ENCODE data around the gene ANKFN1.

The ANKFN1 gene

GRCh38 chr17:56182081-56182480 lies 28.8 kb downstream of the ANKFN1 start:
- TF ChIP-seq GATA2 (IDR thresholded peaks at IDR 0.05; ENCODE audit: low read depth, low read length) (no peak), GATA3 (IDR thresholded peaks at IDR 0.05; ENCODE audit: low read depth, low read length) (no peak)

- TF ChIP-seq GATA3 (IDR thresholded peaks at IDR 0.05; ENCODE audit: low read depth, low read length) (no peak), GATA2 (IDR thresholded peaks at IDR 0.05; ENCODE audit: low read depth, low read length) (no peak)
These were observed 31.4 kb downstream of the ANKFN1 start for GRCh38 chr17:56184650-56185049.

GRCh38 chr17:56185491-56186221 lies 32.4 kb downstream of the ANKFN1 start:
- no peak for TF ChIP-seq GATA3 (IDR thresholded peaks at IDR 0.05; ENCODE audit: low read depth, low read length)
- TF ChIP-seq GATA2 (IDR thresholded peaks at IDR 0.05; ENCODE audit: low read depth, low read length), result no peak

- no peak for TF ChIP-seq GATA3 (IDR thresholded peaks at IDR 0.05; ENCODE audit: low read depth, low read length)
- TF ChIP-seq GATA2 (IDR thresholded peaks at IDR 0.05; ENCODE audit: low read depth, low read length), result no peak
These were observed 33.0 kb downstream of the ANKFN1 start for GRCh38 chr17:56186222-56186786.

- TF ChIP-seq GATA3 (IDR thresholded peaks at IDR 0.05; ENCODE audit: low read depth, low read length) (no peak), GATA2 (IDR thresholded peaks at IDR 0.05; ENCODE audit: low read depth, low read length) (no peak)
These were observed 50.2 kb downstream of the ANKFN1 start for GRCh38 chr17:56203430-56203829.

GRCh38 chr17:56206351-56206750 lies 53.1 kb downstream of the ANKFN1 start:
- TF ChIP-seq GATA3 (IDR thresholded peaks at IDR 0.05; ENCODE audit: low read depth, low read length) (no peak), GATA2 (IDR thresholded peaks at IDR 0.05; ENCODE audit: low read depth, low read length) (no peak)

GRCh38 chr17:56213031-56213430 lies 59.8 kb downstream of the ANKFN1 start:
- TF ChIP-seq GATA3 (IDR thresholded peaks at IDR 0.05; ENCODE audit: low read depth, low read length), result no peak

DNA sequence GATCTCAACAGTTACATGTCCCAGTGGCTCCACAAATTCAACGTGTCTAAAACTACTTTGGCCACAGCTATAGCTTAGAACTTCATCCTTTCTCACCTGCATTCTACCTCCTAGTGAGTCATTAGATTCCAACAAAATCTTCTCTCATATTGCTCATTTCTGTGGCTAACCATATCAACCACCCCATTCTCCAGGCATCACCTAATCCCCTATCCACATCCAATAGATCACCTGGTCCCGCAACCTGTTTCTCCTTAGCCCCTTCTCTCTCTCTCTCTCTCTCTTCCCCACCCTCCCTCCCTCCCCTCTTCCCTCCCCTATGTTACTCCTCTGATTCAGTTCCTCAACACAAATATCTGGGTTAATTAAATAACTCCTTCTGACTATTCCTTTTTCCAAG lies 64.6 kb downstream of the ANKFN1 start:
- TF ChIP-seq GATA2 (IDR thresholded peaks at IDR 0.05; ENCODE audit: low read depth, low read length), result no peak
- TF ChIP-seq GATA3 (IDR thresholded peaks at IDR 0.05; ENCODE audit: low read depth, low read length), result no peak

- TF ChIP-seq GATA3 (IDR thresholded peaks at IDR 0.05; ENCODE audit: low read depth, low read length) (no peak), GATA2 (IDR thresholded peaks at IDR 0.05; ENCODE audit: low read depth, low read length) (no peak)
These were observed 69.0 kb downstream of the ANKFN1 start for GRCh38 chr17:56222255-56222654.

- TF ChIP-seq GATA3 (IDR thresholded peaks at IDR 0.05; ENCODE audit: low read depth, low read length) (no peak), GATA2 (IDR thresholded peaks at IDR 0.05; ENCODE audit: low read depth, low read length) (no peak)
These were observed 77.4 kb downstream of the ANKFN1 start for GRCh38 chr17:56230660-56231059.

DNA sequence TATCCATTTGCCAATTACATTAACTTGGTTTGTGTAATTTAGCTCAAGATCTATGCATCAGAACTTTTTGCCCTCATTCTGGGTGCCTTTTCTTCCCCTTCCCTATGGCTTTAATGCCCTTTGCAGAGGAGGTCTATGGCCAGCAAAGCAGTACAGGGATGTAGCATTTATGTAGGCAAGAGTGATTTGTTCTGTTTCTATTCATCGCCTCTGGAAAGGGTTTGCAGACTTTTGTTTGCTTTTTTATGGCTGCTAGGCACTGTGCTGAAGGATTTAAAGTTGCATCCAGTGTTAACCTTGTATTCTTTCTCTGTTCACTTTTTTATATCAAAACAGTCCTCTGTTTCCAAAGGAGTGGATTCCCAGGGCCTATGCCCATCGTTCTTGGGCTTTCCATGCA lies 78.0 kb downstream of the ANKFN1 start:
- TF ChIP-seq GATA3 (IDR thresholded peaks at IDR 0.05; ENCODE audit: low read depth, low read length), result no peak
- TF ChIP-seq GATA2 (IDR thresholded peaks at IDR 0.05; ENCODE audit: low read depth, low read length), result no peak

DNA sequence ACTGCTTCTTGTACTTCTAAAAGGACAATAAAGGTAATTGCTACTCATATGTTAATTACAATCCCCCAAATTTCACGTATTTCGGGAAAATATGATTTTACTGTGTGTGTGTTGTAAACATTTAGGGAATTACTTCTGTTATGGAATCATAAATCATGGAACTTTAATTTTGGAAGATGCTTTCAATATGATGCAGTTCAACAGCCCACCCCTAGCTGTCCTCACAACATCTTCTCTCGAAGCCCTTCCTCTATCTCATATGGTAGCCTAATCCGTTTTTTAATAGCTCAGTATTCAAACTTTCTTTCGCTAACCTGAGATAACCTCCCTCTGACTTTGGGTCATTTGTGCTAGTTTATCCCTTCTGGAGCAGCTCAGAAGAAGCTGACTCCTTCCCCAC lies 78.4 kb downstream of the ANKFN1 start:
- no peak for TF ChIP-seq GATA2 (IDR thresholded peaks at IDR 0.05; ENCODE audit: low read depth, low read length)
- TF ChIP-seq GATA3 (IDR thresholded peaks at IDR 0.05; ENCODE audit: low read depth, low read length), result no peak

- TF ChIP-seq GATA3 (IDR thresholded peaks at IDR 0.05; ENCODE audit: low read depth, low read length), result no peak
- TF ChIP-seq GATA2 (IDR thresholded peaks at IDR 0.05; ENCODE audit: low read depth, low read length), result no peak
These were observed 91.1 kb downstream of the ANKFN1 start for GRCh38 chr17:56244268-56244890.

GRCh38 chr17:56247816-56248215 lies 94.5 kb downstream of the ANKFN1 start:
- TF ChIP-seq GATA2 (IDR thresholded peaks at IDR 0.05; ENCODE audit: low read depth, low read length), result no peak
- no peak for TF ChIP-seq GATA3 (IDR thresholded peaks at IDR 0.05; ENCODE audit: low read depth, low read length)

DNA sequence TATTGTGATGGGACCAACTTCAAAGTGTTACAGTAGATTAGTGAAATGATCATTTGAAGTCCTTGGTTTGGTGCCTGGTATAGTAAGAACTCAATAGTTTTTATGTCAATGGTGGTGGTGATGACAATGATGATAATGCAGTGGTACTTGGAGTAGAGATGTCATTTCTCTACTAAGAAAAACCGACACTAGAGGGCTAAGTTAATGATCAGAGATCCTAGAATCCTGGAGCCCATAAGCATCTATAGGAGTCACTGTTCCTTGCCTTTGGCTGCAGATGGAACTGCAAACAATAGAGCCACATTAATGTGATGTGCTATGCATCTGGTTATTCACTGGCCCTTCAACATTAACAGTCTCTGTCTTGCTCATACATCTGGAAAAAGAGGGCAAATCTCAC lies 103.8 kb downstream of the ANKFN1 start:
- TF ChIP-seq GATA2 (IDR thresholded peaks at IDR 0.05; ENCODE audit: low read depth, low read length), result no peak
- TF ChIP-seq GATA3 (IDR thresholded peaks at IDR 0.05; ENCODE audit: low read depth, low read length), result no peak

Data from SH-SY5Y (cell line).